ENCODE results near the gene RADX.

The RADX gene

GRCh38 chrX:106726485-106727437 lies 115.0 kb downstream of the RADX start, which contains the start of gene RNF128:
TSS of gene RNF128 (plus strand) at chrX:106726701. CDS start at chrX:106726914, 213 bp downstream.
- H3K36me3 ChIP-seq (ENCODE audit: control insufficient read depth, insufficient read depth, low read length), result no peaks in the 10 kb centered on the region
- peaks cover 5% of the 10 kb centered on the region for H3K4me1 ChIP-seq (ENCODE audit: control insufficient read depth, insufficient read depth, low read length)
- no peak within 1 kb of the TSS for H3K9ac ChIP-seq (ENCODE audit: low read depth, low read length)
- H3K9me3 ChIP-seq (ENCODE audit: control insufficient read depth, insufficient read depth, low read length), result no peaks in the 10 kb centered on the region
- peaks cover 59% of the 10 kb centered on the region for H3K27me3 ChIP-seq (ENCODE audit: control insufficient read depth, insufficient read depth, low read length)
- H3K4me3 ChIP-seq (ENCODE audit: low read depth, low read length), result peak within 1 kb of the TSS; percentile 85

- Histone ChIP-seq H3K4me3 (ENCODE audit: low read depth, low read length) (no peak overlapping the region), H3K9ac (ENCODE audit: low read depth, low read length) (no peak overlapping the region), H3K27me3 (ENCODE audit: control insufficient read depth, insufficient read depth, low read length) (peaks cover 55% of the 10 kb centered on the region), H3K4me1 (ENCODE audit: control insufficient read depth, insufficient read depth, low read length) (peaks cover 5% of the 10 kb centered on the region), H3K9me3 (ENCODE audit: control insufficient read depth, insufficient read depth, low read length) (no peaks in the 10 kb centered on the region), H3K36me3 (ENCODE audit: control insufficient read depth, insufficient read depth, low read length) (no peaks in the 10 kb centered on the region)
Observed at GRCh38 chrX:106728337-106728736, 116.6 kb downstream of the RADX start.

All from iPS-15b (cell line).